Spleen (tissue), 11 donors: ENCODE data around the gene PNPO. TPM values are rescaled to one million over a fixed set of nuclear protein-coding genes. Genes with fewer than 3 reads are reported as not detected.
"Not testable (repeated sequence)": the region's sequence is repeated elsewhere in the genome, so short reads cannot be mapped to it uniquely, and the experiment has no call there.

Experiments used
- DNase-seq: peaks from one replicate; pipeline ENCODE4 v3.0.0-alpha.2; 2020
- H3K27ac ChIP-seq, 8 donors: fragments of 200-600 bp; sonication (generic) in 7 of 8; 1 replicate in 4 of 8; 2 replicates in 4 of 8; pipeline versions ENCODE4 v1.5.0 to v1.8.0; 2016 to 2021; ENCODE audit warnings: inconsistent platforms in 4 of 8, mild to moderate bottlenecking in 4 of 8, moderate library complexity in 1 of 8
- H3K27me3 ChIP-seq, 7 donors: fragments of 200-600 bp; sonication (generic) in 6 of 7; replicated peaks in 1 of 7; 1 replicate in 4 of 7; 2 replicates in 3 of 7; pipeline versions ENCODE4 v1.5.0 to v1.8.0; 2016 to 2021; ENCODE audit warnings: inconsistent platforms in 3 of 7, mild to moderate bottlenecking in 1 of 7
- H3K36me3 ChIP-seq, 6 donors: fragments of 200-600 bp; sonication (generic) in 5 of 6; 1 replicate in 4 of 6; 2 replicates in 2 of 6; pipeline versions ENCODE4 v1.5.0 to v1.8.0; 2016 to 2021; ENCODE audit warnings: inconsistent platforms in 2 of 6
- H3K4me1 ChIP-seq, 6 donors: fragments of 200-600 bp; sonication (generic) in 5 of 6; 1 replicate in 3 of 6; 2 replicates in 3 of 6; pipeline versions ENCODE4 v1.5.0 to v1.8.0; 2016 to 2021; ENCODE audit warnings: inconsistent platforms in 3 of 6
- H3K4me3 ChIP-seq, 8 donors: fragments of 200-600 bp; sonication (generic) in 7 of 8; 1 replicate in 4 of 8; 2 replicates in 4 of 8; pipeline versions ENCODE4 v1.5.0 to v1.8.0; 2016 to 2021; ENCODE audit warnings: inconsistent platforms in 4 of 8, mild to moderate bottlenecking in 4 of 8, moderate library complexity in 2 of 8
- H3K9me3 ChIP-seq, 8 donors: fragments of 200-600 bp; sonication (generic) in 7 of 8; 1 replicate in 4 of 8; 2 replicates in 4 of 8; pipeline versions ENCODE4 v1.5.0 to v1.8.0; 2016 to 2021; ENCODE audit warnings: inconsistent platforms in 4 of 8
- POLR2A ChIP-seq, 3 donors: fragments of 450-650 bp; IDR thresholded peaks; one replicate each; pipeline ENCODE4 v1.5.1; 2017; ENCODE audit warnings: antibody characterized with exemption in 3 of 3, mild to moderate bottlenecking in 1 of 3
- POLR2AphosphoS5 ChIP-seq, 3 donors: sonication (generic); formaldehyde crosslinking; IDR thresholded peaks; one replicate each; pipeline ENCODE4 v1.5.1; 2017; ENCODE audit warnings: antibody characterized with exemption in 3 of 3
- WGBS, 5 donors: extraction: QIAGEN DNeasy Blood & Tissue Kit in 3 of 5; methylation state at CpG; one replicate each; pipeline versions ENCODE4 v1.1.5 to v1.1.7; 2013 to 2018; 5-methylcytosine and 5-hydroxymethylcytosine counted together
- intact Hi-C: fragments of 100-400 bp; cut with DNase I; formaldehyde crosslinking; loops from one replicate; pipeline ENCODE4 v1.15.0; 2023; ENCODE audit warnings: low total_unique reads
- polyA plus RNA-seq, 3 donors: library from polyadenylated mRNA; stranded (reverse); fragments of 200-250 nt; gene quantifications; one replicate each; pipeline ENCODE4 v1.2.1, GENCODE V29; 2013
- total RNA-seq, 7 donors: library from RNA; depleted of rRNA in 3 of 7; stranded (reverse); fragments of >200 nt in 3 of 7; fragmentation: NEBNext Ultra II Directional in 4 of 7; extraction: Animal tissue kit (Norgen Biotek cat#: 25700) in 4 of 7; gene quantifications; one replicate each; pipeline versions ENCODE4 v1.1.0 to v1.2.1, GENCODE V29; 2016 to 2021
- TF ChIP-seq, protein P1 (sequence below), 11 experiments: fragments of 200-600 bp in 7 of 11; fragments of 450-650 bp in 4 of 11; sonication (generic) in 4 of 11; IDR thresholded peaks in 8 of 11; conservative IDR thresholded peaks in 3 of 11; 1 replicate in 7 of 11; 2 replicates in 4 of 11; pipeline versions ENCODE4 v1.4.0 to v1.8.0; 2016 to 2021; ENCODE audit warnings: antibody characterized with exemption in 11 of 11, inconsistent platforms in 4 of 11, mild to moderate bottlenecking in 1 of 11
- donor health status: healthy with polysubstance abuse.
- donor health status: DM: no; HTN: no; CAD: no; lungs with moderate emphysema.
- donor health status: DM: no; HTN: no; CAD: no.
- donor health status: Bipolar disorder and iron deficiency.
- donor health status: healthy.
- donor health status: DM: no; HTN: no; CAD: no.
- donor health status: DM: yes; HTN: yes; CAD: no.

PNPO gene
- total and polyA plus RNA-seq, 10 donors: 6.1 to 28.9 (median 26.6) TPM

DNA sequence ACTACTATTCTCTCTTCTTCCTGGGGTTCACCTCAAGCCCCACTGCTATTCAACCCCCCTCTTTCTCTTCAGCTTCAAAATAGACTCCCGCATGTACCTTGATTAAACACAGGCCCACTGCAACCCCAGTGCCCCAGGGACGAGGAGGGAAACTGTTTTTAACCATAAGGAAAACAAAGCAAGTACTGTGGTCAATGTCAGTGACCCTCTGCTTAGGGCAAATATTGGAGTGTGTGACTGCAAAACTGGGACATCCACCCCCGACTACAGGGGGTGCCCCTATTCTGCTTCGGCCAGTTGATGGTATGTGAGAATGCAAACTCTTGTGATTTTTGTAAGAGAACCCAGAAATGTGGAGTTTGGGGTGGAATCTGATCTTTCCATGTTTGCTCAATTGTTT lies 9.5 kb upstream of the PNPO start:
- Histone ChIP-seq H3K4me3 (no peak overlapping the region), H3K4me1 (no peaks in the 10 kb centered on the region), H3K27me3 (no peaks in the 10 kb centered on the region), H3K27ac (no peak overlapping the region), H3K9me3 (no peaks in the 10 kb centered on the region), H3K36me3 (peaks cover 0 to 43% (median 34%) of the 10 kb centered on the region in 6 donors)
- DNase-seq: no peak
- intact Hi-C loops: no loop called here
- 80 to 89% (median 86%) methylated on average over 4 of the region's 4 CpGs for WGBS, 5 donors
- TF ChIP-seq POLR2A (IDR thresholded peaks at IDR 0.05): no peak
- TF ChIP-seq, protein P1, sequence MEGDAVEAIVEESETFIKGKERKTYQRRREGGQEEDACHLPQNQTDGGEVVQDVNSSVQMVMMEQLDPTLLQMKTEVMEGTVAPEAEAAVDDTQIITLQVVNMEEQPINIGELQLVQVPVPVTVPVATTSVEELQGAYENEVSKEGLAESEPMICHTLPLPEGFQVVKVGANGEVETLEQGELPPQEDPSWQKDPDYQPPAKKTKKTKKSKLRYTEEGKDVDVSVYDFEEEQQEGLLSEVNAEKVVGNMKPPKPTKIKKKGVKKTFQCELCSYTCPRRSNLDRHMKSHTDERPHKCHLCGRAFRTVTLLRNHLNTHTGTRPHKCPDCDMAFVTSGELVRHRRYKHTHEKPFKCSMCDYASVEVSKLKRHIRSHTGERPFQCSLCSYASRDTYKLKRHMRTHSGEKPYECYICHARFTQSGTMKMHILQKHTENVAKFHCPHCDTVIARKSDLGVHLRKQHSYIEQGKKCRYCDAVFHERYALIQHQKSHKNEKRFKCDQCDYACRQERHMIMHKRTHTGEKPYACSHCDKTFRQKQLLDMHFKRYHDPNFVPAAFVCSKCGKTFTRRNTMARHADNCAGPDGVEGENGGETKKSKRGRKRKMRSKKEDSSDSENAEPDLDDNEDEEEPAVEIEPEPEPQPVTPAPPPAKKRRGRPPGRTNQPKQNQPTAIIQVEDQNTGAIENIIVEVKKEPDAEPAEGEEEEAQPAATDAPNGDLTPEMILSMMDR (IDR thresholded peaks at IDR 0.05 in 8 of 11, conservative IDR thresholded peaks at IDR 0.05 in 3 of 11): no peak
- no peak for TF ChIP-seq POLR2AphosphoS5 (IDR thresholded peaks at IDR 0.05)

- WGBS, 5 donors: 80 to 91% (median 88%) methylated on average over 1 of the region's 1 CpG
- Histone ChIP-seq H3K4me1 (peaks cover 0 to 2% (median 0%) of the 10 kb centered on the region in 6 donors), H3K36me3 (peaks cover 0 to 13% (median 6%) of the 10 kb centered on the region in 6 donors), H3K4me3 (no peak overlapping the region), H3K27me3 (no peaks in the 10 kb centered on the region), H3K27ac (no peak overlapping the region), H3K9me3 (no peaks in the 10 kb centered on the region)
- TF ChIP-seq, protein P1 (IDR thresholded peaks at IDR 0.05 in 8 of 11, conservative IDR thresholded peaks at IDR 0.05 in 3 of 11): no peak
- no peak for TF ChIP-seq POLR2A (IDR thresholded peaks at IDR 0.05)
- TF ChIP-seq POLR2AphosphoS5 (IDR thresholded peaks at IDR 0.05): no peak
- DNase-seq: peak; percentile 8
- intact Hi-C loops: no loop called here
Observed at GRCh38 chr17:47934856-47935255, 6.5 kb upstream of the PNPO start.

DNA sequence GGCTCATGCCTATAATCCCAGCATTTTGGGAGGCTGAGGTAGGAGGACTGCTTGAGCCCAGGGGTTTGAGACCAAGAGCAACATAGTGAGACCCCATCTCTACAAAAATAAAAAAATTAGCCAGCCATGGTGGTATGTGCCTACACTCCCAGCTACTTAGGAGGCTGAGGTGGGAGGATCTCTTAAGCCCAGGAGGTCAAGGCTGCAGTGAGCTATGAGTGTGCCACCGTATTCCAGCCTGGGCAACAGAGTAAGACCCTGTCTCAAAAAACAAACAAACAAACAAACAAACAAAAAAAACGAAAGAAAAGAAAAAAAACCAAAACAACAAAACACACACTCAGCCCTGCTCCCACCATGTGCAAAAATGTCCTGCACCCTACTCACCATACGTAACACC lies 5.9 kb upstream of the PNPO start:
- H3K9me3 ChIP-seq, H3K27me3 ChIP-seq, DNase-seq, H3K27ac ChIP-seq, intact Hi-C loops, H3K4me1 ChIP-seq, H3K36me3 ChIP-seq, H3K4me3 ChIP-seq: not testable (repeated sequence)
- whole genome bisulfite sequencing, 5 donors: 76 to 90% (median 81%) methylated on average over 3 of the region's 3 CpGs

DNA sequence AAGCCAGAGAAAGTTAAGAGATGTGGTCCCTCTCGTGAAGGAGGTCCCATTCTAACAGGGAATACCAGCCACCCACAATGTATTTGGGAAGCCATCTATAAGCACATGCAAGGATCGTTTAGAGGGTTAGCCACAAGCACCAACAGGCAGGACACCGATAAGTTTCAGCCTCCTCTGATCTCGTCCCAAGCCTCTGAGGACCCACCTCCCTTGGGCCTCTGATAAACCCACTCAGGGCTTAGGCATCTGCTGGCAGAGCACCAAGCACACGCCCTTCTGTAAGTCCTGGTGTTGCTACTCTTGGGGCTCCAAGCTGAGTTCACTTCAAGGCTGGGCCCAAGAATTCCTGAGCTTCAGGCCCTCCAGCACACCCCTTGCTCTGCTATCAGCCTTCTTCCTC lies 5.4 kb upstream of the PNPO start:
- no peak overlapping the region for H3K27ac ChIP-seq
- intact Hi-C loops: no loop called here
- no peaks in the 10 kb centered on the region for H3K9me3 ChIP-seq
- DNase-seq: no peak
- H3K27me3 ChIP-seq: no peaks in the 10 kb centered on the region
- H3K36me3 ChIP-seq: peaks cover 0 to 2% (median 0%) of the 10 kb centered on the region in 6 donors
- TF ChIP-seq, protein P1 (IDR thresholded peaks at IDR 0.05 in 8 of 11, conservative IDR thresholded peaks at IDR 0.05 in 3 of 11): no peak
- TF ChIP-seq POLR2AphosphoS5 (IDR thresholded peaks at IDR 0.05) (no peak), POLR2A (IDR thresholded peaks at IDR 0.05) (no peak)
- H3K4me3 ChIP-seq: no peak overlapping the region
- peaks cover 3 to 13% (median 5%) of the 10 kb centered on the region in 6 donors for H3K4me1 ChIP-seq
- 65 to 93% (median 88%) methylated on average over 5 of the region's 5 CpGs for WGBS, 5 donors

- Histone ChIP-seq H3K36me3 (no peaks in the 10 kb centered on the region), H3K9me3 (no peaks in the 10 kb centered on the region), H3K27me3 (no peaks in the 10 kb centered on the region), H3K4me1 (peaks cover 10 to 29% (median 19%) of the 10 kb centered on the region in 6 donors), H3K27ac (no peak overlapping the region), H3K4me3 (no peak overlapping the region)
- no peak for TF ChIP-seq POLR2AphosphoS5 (IDR thresholded peaks at IDR 0.05)
- TF ChIP-seq POLR2A (IDR thresholded peaks at IDR 0.05): no peak
- intact Hi-C loops: no loop called here
- no peak for DNase-seq
- WGBS, 5 donors: 69 to 83% (median 76%) methylated on average over 5 of the region's 5 CpGs
Observed at GRCh38 chr17:47937941-47938340, 3.4 kb upstream of the PNPO start.
